ENCODE measurements around the gene SETBP1. TPM values are rescaled to one million over a fixed set of nuclear protein-coding genes. Genes with fewer than 3 reads are reported as not detected.

SETBP1 gene
- total RNA-seq, 1 donor from 2014 or later: 12.4 TPM

DNA sequence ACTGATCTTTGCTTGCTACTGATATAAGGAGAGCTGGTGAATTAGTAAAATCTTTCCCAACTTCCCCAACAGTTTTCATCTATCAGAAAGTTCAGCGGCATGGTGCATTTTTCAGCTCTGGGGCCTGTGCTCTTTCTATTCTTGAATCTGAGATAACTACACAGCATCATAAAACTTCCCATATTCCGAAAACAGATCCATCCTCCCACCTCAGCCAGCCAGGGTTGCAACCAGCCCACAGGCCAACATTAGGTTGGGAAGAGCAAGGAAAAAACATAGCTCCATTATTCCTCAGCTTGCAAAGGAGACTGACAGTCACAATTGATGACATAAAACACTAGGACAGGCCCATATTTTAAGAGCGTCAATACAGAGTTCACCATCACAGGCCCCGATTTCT is 297.2 kb downstream of the SETBP1 start:
- Mint-ChIP-seq H3K9me3 (ENCODE audit: unreplicated experiment) (peaks cover 2% of the 10 kb centered on the region), H3K4me1 (ENCODE audit: low read depth, unreplicated experiment) (no peaks in the 10 kb centered on the region), H3K27ac (ENCODE audit: unreplicated experiment) (no peak overlapping the region), H3K27me3 (ENCODE audit: low read depth, unreplicated experiment) (peaks cover 5% of the 10 kb centered on the region), H3K36me3 (ENCODE audit: low read depth, unreplicated experiment) (peaks cover 2% of the 10 kb centered on the region), H3K4me3 (ENCODE audit: unreplicated experiment) (no peak overlapping the region)
- Histone ChIP-seq H2AFZ (ENCODE audit: low read depth, low read length) (no peak overlapping the region), H3K9ac (ENCODE audit: low read length) (no peak overlapping the region), H3K36me3 (ENCODE audit: insufficient read depth, low read length) (no peaks in the 10 kb centered on the region), H3K79me2 (ENCODE audit: insufficient read depth, low read length) (no peaks in the 10 kb centered on the region), H3K4me1 (ENCODE audit: insufficient read depth, low read length) (no peaks in the 10 kb centered on the region), H3K27ac (ENCODE audit: low read depth, low read length) (no peak overlapping the region), H3K4me2 (ENCODE audit: low read length) (no peak overlapping the region), H3K27me3 (ENCODE audit: insufficient read depth, low read length) (no peaks in the 10 kb centered on the region), H3K4me3 (ENCODE audit: insufficient read depth, low read depth, low read length) (no peak overlapping the region), H3K9me3 (ENCODE audit: insufficient read depth, low read depth, low read length) (no peaks in the 10 kb centered on the region), H4K20me1 (ENCODE audit: insufficient read depth, low read length) (no peaks in the 10 kb centered on the region)
- no peak for TF ChIP-seq EZH2 (IDR thresholded peaks at IDR 0.05; ENCODE audit: insufficient read depth, low read length)
- TF ChIP-seq, protein P1, sequence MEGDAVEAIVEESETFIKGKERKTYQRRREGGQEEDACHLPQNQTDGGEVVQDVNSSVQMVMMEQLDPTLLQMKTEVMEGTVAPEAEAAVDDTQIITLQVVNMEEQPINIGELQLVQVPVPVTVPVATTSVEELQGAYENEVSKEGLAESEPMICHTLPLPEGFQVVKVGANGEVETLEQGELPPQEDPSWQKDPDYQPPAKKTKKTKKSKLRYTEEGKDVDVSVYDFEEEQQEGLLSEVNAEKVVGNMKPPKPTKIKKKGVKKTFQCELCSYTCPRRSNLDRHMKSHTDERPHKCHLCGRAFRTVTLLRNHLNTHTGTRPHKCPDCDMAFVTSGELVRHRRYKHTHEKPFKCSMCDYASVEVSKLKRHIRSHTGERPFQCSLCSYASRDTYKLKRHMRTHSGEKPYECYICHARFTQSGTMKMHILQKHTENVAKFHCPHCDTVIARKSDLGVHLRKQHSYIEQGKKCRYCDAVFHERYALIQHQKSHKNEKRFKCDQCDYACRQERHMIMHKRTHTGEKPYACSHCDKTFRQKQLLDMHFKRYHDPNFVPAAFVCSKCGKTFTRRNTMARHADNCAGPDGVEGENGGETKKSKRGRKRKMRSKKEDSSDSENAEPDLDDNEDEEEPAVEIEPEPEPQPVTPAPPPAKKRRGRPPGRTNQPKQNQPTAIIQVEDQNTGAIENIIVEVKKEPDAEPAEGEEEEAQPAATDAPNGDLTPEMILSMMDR (IDR thresholded peaks at IDR 0.05; ENCODE audit: insufficient read depth, low read depth, low read length): no peak
- no peak for FAIRE-seq
- no peak for DNase-seq (ENCODE audit: low read depth)

DNA sequence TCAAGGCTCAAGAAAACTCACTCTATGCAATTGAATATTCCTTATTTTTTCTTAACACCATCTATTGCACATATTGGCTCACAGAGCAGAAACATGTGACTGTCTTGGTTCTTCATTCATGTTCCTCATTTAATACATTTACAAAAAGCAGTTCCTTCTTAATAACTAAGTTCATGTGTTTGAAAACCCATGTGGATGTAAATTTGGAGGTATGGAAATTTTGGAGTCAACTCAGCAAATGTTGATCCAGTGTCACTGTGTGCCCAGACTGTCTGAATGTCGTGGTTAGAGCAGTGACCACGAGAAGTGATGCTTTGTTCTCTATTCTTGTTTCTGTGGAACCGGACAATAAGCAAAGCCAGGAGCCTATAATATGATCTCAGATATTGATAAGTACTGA is 299.1 kb downstream of the SETBP1 start:
- Histone ChIP-seq H3K9me3 (ENCODE audit: insufficient read depth, low read depth, low read length) (no peaks in the 10 kb centered on the region), H3K4me3 (ENCODE audit: insufficient read depth, low read depth, low read length) (no peak overlapping the region), H3K4me2 (ENCODE audit: low read length) (no peak overlapping the region), H3K27ac (ENCODE audit: low read depth, low read length) (no peak overlapping the region), H3K79me2 (ENCODE audit: insufficient read depth, low read length) (no peaks in the 10 kb centered on the region), H3K4me1 (ENCODE audit: insufficient read depth, low read length) (no peaks in the 10 kb centered on the region), H4K20me1 (ENCODE audit: insufficient read depth, low read length) (no peaks in the 10 kb centered on the region), H3K36me3 (ENCODE audit: insufficient read depth, low read length) (no peaks in the 10 kb centered on the region), H3K9ac (ENCODE audit: low read length) (no peak overlapping the region), H2AFZ (ENCODE audit: low read depth, low read length) (no peak overlapping the region), H3K27me3 (ENCODE audit: insufficient read depth, low read length) (no peaks in the 10 kb centered on the region)
- Mint-ChIP-seq H3K4me3 (ENCODE audit: unreplicated experiment) (no peak overlapping the region), H3K27me3 (ENCODE audit: low read depth, unreplicated experiment) (peaks cover 5% of the 10 kb centered on the region), H3K9me3 (ENCODE audit: unreplicated experiment) (no peaks in the 10 kb centered on the region), H3K27ac (ENCODE audit: unreplicated experiment) (no peak overlapping the region), H3K36me3 (ENCODE audit: low read depth, unreplicated experiment) (peaks cover 2% of the 10 kb centered on the region), H3K4me1 (ENCODE audit: low read depth, unreplicated experiment) (no peaks in the 10 kb centered on the region)
- FAIRE-seq (no peak), DNase-seq (ENCODE audit: low read depth) (no peak)
- TF ChIP-seq, protein P1 (IDR thresholded peaks at IDR 0.05; ENCODE audit: insufficient read depth, low read depth, low read length): no peak
- TF ChIP-seq EZH2 (IDR thresholded peaks at IDR 0.05; ENCODE audit: insufficient read depth, low read length): no peak

- Mint-ChIP-seq H3K36me3 (ENCODE audit: low read depth, unreplicated experiment) (peaks cover 2% of the 10 kb centered on the region), H3K4me1 (ENCODE audit: low read depth, unreplicated experiment) (no peaks in the 10 kb centered on the region), H3K4me3 (ENCODE audit: unreplicated experiment) (no peak overlapping the region), H3K27ac (ENCODE audit: unreplicated experiment) (no peak overlapping the region), H3K9me3 (ENCODE audit: unreplicated experiment) (no peaks in the 10 kb centered on the region), H3K27me3 (ENCODE audit: low read depth, unreplicated experiment) (peaks cover 5% of the 10 kb centered on the region)
- Histone ChIP-seq H2AFZ (ENCODE audit: low read depth, low read length) (no peak overlapping the region), H3K36me3 (ENCODE audit: insufficient read depth, low read length) (no peaks in the 10 kb centered on the region), H4K20me1 (ENCODE audit: insufficient read depth, low read length) (no peaks in the 10 kb centered on the region), H3K9ac (ENCODE audit: low read length) (no peak overlapping the region), H3K4me2 (ENCODE audit: low read length) (no peak overlapping the region), H3K27ac (ENCODE audit: low read depth, low read length) (no peak overlapping the region), H3K79me2 (ENCODE audit: insufficient read depth, low read length) (no peaks in the 10 kb centered on the region), H3K9me3 (ENCODE audit: insufficient read depth, low read depth, low read length) (no peaks in the 10 kb centered on the region), H3K27me3 (ENCODE audit: insufficient read depth, low read length) (no peaks in the 10 kb centered on the region), H3K4me3 (ENCODE audit: insufficient read depth, low read depth, low read length) (no peak overlapping the region), H3K4me1 (ENCODE audit: insufficient read depth, low read length) (no peaks in the 10 kb centered on the region)
- DNase-seq (ENCODE audit: low read depth) (no peak), FAIRE-seq (no peak)
- TF ChIP-seq, protein P1 (IDR thresholded peaks at IDR 0.05; ENCODE audit: insufficient read depth, low read depth, low read length): no peak
- TF ChIP-seq EZH2 (IDR thresholded peaks at IDR 0.05; ENCODE audit: insufficient read depth, low read length): no peak
Measured at GRCh38 chr18:44981121-44981520, 300.4 kb downstream of the SETBP1 start.

Measured in astrocyte (in vitro differentiated cells and primary cell).